Stimulated activated CD4-positive, alpha-beta T cell treated with anti-CD3 and anti-CD28 coated beads, Interleukin-1b, Interleukin-23, amount 100 ng/mL, for 1 hour (primary cell): ENCODE measurements around the gene LHX2.
"Not testable (repeated sequence)": the region's sequence is repeated elsewhere in the genome, so short reads cannot be mapped to it uniquely, and the experiment has no call there.

ENCODE experiments used
- DNase-seq, 2 donors: peaks; one replicate each; pipeline ENCODE4 v3.0.0-alpha.2; 2020; ENCODE audit warnings: low read depth in 2 of 2

LHX2 gene, protein sequence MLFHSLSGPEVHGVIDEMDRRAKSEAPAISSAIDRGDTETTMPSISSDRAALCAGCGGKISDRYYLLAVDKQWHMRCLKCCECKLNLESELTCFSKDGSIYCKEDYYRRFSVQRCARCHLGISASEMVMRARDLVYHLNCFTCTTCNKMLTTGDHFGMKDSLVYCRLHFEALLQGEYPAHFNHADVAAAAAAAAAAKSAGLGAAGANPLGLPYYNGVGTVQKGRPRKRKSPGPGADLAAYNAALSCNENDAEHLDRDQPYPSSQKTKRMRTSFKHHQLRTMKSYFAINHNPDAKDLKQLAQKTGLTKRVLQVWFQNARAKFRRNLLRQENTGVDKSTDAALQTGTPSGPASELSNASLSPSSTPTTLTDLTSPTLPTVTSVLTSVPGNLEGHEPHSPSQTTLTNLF

DNA sequence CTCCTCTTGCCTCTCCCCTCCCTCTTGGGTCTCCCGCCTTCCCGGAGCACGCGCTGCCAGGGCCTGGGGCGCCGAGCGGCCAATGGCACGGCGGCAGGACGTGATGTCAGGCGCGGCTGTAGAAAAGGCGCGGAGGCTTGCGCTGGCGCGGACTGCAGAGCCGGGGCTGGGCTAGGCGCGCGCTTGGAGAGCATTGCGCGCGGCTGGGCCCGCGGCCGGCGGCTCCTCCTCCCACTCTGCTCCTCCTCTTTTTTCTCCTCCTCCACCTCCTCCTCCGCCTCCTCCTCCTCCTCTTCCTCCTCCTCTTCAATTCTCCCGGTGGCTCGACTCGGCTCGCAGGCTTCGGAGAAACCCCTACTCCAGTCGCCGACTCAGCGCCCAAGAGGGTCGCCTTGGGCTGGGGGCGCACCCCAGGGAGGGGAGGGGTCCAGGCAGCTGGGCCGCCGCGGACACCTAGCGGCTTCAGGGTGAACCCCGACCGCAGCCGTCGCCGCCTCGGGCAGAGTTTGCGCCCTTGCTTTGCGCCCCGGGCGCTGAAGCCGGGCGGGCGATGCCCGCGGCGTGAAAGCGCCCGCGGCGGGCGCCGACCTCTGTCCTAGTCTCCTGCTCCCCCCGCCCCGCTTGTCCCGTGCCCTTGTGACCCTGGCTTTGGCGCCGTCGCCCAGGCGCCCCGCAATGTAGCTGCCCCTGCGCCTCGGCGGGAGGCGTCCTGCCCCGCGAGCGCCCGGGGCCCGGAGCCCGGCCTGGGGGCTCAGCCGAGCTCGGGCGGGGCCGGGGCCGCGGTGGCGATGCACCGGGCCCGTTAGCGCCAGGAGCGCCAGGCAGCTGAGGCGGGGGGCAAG lies at the start of gene LHX2:
Gene LHX2 (plus strand): TSS at position 309 of the 842 bp plus-strand sequence. CDS start 581 bp downstream, outside the sequence.
- no peak for DNase-seq

DNA sequence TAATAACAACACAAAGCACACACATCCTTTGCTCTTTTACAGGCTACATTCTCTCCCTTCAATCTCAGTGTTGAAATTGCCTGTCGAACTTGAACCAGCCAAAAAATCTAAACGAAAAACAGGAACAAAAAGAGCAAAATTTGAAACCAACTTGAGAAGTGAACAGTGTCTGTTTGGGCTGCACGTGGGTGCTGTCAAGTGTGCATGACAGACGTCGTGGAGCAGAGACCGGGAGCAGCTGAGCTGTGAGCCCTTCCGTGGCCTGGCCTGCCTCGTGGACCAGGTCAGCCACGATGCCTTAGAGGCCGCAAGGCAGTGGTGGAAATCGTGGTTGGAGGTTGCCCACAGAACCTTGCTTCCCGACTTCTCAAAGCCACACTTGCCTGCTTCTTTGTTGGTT lies 46.8 kb upstream of the LHX2 start:
- DNase-seq: no peak

DNA sequence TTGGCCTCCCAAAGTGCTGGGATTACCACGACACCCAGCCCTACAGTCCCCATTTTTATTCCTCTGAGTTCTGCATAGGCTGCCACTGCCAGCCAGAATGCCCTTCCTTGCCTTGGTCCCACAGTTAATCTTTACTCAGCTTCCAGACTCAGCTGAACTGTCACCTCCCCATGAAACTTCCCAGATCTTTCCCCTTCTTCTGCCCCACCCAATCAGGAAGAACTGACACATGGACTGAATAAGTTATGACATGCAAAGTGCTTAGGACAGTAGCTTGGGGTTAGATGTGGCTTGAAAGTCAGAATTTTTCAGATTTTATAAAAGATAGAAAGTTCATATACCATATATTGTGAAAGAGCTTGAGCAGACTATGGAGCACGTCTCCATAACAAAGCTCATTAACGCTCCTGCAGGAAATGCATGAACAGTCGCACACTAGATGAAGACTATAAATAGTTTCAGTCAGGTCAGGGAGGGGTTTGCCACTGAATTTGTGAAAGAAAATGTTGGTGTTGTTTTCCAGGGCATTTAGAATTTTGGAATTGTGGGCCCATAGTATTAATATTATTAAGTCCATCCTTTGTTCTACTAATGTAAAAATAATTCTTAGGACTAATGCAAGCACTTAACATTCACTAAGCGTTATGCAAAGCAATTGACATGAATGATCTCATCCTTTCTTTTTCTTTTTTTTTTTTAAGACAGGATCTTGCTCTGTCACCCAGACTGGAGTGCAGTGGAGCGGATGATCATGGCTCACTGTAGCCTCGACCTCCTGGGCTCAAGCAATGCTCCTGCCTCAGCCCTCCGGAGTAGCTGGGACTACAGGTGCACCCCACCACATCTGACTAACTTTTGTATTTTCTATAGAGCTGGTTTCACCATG lies 45.5 kb upstream of the LHX2 start:
- no peak for DNase-seq

DNA sequence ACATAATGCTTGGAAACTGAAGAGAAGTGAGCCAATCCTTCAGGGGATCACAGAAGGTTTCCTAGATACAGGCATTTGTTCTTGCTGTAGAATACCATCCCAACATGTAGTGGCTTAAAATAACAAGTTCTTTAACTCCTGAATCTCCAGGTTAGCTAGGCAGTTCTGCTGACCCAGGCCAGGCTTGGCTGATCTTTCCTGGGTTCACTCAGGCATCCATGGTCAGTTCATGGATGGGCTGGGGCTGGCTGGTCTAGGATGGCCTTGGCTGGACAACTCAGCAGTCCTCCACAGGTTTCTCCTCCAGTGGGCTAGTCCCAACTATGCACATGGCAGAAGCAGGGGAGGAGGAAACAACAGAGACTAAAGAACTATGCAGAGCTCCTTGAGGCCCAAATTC lies 44.2 kb upstream of the LHX2 start:
- DNase-seq: no peak

DNA sequence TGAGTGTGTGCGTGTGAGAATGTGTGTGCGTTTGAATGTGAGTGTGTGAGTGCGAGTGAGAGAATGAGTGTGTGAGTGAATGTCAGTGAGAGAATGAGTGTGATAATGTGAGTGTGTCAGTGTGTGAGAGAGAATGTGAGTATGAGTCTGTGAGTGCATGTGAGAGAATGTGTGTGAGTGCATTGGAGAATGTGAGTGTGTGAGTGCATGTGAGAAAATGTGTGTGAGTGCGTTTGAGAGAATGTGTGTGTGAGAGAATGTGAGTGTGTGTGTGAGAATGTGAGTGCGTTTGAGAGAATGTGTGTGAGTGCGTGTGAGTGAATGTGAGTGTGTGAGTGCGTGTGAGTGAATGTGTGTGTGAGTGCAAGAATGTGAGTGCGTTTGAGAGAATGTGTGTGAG lies 39.0 kb upstream of the LHX2 start:
- no peak for DNase-seq

DNA sequence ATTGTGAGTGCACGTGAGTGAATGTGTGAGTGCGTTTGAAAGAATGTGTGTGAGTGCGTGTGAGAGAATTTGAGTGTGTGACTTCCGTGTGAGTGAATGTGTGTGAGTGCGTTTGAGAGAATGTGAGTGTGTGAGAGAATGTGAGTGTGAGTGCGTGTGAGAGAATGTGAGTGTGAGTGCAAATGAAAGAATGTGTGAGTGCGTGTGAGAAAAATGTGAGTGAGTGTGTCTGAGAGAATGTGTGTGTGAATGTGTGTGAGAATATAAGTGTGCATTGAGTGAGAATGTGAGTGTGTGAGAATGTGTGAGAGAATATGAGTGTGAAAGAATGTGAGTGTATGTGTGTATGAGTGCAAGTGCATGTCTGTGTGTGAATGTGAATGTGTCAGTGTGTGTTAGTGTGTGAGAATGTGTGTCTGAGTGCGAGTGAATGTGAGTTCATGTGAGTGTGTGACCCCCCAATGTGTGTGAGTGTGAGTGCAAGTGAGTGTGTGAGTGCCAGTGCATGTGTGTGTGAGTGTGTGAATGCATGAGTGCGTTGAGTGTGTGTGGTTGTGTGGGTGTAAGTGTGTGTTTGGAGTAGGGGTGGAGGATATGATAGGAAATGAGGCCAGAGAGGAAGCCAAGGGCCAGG lies 37.9 kb upstream of the LHX2 start:
- DNase-seq: no peak

DNA sequence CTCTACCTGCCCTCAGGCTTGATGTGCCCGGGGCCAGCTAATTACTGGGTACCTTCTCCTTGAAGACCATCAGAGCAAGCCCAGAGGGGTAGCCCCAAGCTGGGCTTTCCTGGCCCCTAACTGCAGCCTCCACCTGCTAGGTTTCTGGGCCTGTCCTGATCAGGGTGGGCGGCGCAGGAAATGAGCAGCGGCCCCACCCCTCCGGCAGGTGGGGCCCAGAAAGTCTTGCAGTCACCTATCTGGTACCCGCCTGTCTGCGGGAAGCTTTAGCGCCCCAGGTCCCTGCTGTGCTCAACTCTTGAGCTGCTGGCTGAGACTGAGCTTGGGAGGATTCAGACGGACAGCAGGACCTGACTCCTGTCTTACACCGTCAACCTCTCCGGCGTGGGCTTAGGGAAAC lies 37.1 kb upstream of the LHX2 start:
- no peak for DNase-seq

DNA sequence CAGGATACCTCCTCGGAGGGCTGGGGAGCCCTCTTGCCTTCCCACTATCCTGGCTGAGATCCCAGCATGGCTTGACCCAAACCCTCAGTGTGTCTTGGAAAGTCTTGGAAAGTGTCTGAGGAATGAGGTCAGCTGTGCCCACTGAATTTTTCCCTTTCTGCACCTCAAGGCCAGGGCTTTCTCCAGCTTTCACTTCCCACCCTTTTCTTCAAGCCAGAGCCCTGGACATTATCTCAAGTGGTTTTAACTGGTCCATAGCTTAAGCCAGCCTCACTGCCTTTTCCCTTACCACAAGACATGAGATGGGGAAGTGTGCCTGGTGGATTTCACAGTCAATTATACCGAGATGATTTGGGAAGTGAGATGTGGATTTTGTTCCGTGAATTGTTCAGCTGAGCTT lies 35.7 kb upstream of the LHX2 start:
- no peak for DNase-seq

DNA sequence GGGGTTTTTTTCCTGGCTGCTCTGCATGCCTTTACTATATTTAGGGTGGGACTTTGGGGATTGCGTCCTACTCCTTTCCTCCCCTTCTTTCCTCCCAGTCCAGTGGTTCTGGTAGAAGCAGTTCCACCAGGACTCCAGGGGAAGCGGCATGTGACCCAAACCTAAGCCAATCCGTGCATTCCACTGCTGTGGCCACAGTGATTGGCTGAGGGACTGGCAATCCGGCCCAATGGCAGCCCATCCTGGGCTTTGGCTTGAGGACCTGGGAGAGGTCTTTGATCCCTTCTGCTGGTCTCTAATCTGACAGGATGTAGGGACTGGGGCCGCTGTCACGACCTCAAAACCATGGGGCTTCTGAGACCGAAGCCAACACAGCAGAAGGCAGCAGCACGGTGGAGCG lies 35.0 kb upstream of the LHX2 start:
- DNase-seq: not testable (repeated sequence)

DNA sequence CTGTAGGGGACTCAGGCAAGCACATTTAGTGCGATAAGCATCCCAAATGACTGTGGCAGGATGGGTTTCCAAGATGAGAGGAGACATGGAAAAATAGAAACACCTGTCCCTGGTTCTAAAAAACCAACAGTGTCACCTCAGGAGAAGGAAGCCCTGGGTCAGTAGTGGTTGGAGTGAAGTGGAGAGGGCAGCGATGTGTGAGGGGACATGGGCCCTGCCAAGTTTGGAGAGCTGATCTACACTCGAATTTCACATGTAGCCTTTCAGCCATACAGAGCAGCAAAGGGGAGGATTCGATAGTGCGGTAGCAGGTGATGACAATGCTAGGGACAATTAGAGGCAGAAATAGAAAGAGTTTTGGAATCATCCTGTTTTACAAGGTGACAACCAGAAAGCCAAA lies 32.6 kb upstream of the LHX2 start:
- DNase-seq: no peak

DNA sequence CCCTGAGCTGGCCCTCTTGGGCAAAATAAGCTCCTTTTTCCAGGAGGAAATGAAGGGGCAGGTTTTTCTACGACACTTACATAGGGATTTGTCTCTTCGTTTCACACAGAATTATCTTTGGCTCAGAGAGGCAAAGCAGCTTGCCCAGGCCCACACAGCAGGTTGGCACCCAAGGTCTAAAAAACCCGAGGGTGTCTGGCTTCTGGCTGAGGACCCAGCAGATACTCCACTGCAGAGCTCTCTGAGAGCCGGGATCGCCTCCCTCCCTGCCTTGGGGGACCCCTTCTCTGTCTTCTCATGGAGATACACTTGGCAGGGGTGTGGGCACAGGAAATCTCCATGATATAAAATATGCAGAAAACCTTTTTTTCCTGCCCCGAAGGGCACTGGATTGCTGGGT lies 29.0 kb upstream of the LHX2 start:
- DNase-seq: no peak

DNA sequence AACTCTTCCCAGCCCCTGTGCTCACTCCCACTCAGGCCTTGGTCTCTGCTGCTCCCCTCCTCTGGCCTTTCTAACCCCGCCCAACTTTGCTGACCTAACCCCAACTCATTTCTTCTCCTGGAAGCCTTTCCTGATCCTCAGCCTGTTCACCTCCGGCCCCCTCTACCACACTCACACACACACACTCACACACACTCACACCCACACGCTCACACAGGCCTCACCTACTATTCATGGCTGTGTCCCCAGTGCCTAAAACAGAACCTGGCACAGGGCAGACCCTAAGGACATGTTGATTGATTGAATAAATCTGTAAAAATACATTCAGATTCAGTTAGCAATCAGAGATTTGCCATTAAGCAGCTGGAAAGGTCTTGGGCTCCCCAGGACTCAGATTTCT lies 28.5 kb upstream of the LHX2 start:
- no peak for DNase-seq

DNA sequence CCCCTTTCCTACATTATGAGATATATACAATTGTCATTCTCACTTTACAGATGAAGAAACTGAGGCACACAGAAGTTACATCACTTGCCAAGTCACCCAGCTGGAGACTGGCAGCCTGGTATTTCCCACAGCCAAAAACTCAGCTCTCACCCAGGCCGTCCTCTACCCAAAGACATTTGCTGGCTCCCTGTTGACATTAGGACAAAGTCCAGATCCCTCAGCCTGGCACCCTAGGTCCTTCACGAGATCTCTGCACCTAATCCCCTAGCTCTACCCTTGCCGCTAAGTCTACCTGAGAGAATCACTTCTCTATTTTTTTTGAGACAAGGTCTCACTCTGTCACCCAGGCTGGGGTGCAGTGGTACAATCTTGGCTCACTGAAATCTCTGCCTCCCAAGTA lies 26.8 kb upstream of the LHX2 start:
- DNase-seq: no peak

DNA sequence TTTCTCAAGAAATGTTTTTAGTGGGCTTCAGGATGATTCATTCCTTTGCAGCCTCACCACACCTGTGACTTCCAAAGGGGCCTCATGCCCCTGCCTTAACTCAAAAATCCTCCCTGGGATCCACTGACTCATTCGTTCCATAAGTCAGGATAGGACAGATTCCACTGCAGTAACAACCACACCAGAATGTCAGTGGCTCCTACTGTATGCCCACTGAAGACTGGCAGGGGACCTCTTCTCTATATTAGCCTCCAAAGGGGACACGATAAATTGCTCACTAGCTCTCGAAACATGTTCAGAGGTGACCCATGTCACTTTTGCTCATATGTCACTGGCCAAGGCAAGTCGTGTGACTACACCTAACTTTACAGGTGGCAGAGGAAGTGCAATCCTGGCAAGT lies 25.7 kb upstream of the LHX2 start:
- no peak for DNase-seq

DNA sequence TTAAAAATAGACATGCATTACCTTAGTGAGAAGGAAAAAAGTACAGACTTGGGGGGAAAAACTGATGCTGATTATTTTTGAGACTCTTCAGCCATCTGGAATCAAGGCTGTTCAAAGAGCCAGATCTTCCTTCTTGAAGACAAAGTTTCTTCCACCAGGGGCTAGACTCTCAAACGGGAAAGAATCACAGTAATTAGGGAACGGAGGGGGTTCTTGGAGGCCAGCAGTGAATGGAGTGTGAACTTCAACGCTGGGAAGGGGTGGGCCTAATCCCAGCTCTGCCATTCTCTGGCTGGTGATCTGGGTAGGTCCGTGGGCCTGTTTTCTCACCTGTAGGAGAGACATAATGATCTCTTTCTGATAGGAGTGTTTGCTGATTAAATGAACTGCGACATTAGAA lies 21.1 kb upstream of the LHX2 start:
- no peak for DNase-seq

DNA sequence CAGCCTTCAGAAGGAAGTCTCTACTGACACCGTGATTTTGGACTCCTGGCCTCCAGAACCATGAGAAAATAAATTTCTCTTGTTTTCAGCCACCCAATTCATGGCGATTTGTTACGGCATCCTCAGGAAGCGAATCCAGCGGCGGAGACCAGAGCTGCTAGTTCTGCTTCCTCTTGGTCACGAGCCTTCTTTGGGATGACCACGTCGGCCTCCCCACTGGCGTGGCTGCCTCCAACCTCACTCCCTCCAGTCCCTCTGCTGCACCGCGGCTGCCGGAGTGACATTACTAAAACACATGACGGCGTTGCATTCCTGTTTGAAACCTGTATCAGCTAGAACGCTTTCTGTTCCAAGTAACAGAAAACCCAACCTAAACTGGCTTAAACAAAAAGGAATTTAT lies 18.9 kb upstream of the LHX2 start:
- not testable (repeated sequence) for DNase-seq

DNA sequence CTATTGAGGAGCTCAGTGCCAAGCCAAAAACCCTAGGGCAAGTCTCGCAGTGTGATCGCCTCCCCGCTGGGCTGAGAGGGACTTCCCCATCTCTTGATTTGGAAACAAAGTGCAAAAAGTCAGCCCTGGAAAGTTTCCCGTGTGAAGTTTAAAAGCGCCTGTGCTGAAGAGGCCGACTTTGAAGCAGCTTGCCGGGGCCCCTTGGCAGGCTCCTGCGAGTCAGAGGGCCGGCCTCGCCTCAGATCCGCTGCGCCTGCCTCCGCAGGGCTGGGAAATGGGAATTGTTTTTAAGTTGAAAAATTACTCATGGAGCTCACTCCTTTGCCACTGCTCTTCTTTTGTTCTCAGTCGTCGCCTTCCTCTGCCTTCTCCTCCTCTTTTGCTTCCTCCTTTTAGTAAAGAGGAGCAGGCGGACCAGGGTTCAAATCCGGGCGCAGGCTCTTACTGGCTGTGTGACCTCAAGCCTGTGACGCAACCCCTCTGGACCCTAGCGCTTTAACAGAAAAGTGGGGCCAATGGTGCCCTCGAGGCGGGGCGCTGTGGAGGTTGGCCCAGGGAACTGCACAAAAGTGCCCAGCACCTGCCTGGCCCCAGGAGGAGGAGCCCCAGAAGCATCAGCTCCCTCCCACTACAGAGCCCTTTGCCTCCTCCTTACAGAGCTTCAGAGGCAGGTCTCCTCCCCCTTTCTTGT lies 14.7 kb upstream of the LHX2 start:
- no peak for DNase-seq

DNA sequence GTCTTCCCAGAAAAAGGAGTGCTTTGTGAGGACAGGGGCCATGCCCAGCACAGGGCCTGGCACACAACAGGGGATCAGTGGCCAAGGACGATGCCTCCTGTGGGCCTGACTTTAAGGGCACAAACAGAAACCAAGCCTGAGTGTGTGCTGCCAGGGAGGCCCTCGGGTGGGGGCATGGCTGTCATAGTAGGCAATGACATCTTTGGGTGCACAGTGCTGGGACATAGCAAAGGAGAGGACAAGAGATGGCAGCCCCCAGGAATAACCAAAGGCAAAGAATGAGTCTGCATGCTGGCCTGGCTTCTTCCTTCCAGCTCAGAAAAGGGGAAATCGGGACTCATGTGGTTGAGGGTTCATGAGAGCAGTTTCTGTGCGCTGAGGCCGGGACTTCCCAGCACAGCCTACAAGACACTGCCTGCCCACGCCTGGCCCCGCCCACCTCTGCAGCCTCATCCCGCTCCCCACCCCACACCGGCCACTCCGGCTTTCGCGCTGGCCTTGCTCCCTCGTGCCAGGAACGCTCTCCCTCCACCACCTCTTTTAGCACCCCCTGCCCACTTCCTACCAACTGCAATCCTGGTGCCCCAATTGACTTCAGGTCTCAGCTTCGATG lies 13.8 kb upstream of the LHX2 start:
- DNase-seq: no peak

DNA sequence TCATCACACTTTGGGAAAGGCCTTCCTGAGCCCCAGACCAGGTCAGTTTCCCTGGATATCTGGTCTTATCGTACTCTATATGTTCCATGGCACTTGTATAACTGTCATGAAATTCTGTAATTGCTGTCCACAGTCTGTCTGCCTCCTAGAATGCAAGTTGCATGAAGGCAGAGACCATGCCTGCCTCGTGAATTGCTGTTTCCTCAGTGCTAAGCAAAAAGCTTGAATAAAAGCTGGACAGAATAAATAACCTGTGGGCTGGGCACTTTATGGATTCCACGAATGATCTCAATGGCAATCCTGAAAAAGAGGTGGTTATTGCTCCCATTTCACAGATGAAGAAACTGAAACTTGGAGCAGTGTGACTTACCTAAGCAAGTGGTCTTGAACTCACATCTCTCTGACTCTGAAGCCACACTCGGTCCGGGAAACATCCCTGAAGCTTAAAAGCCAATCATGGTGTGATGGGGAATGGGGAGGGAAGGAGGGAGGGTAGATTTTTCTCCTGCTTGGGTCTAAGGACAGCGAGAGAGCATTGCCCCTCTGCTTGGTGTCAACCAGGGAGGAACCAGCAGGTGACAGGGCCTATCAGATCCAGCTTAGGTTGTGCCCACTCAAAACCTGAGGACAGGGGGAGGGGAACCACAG lies 13.2 kb upstream of the LHX2 start:
- no peak for DNase-seq

DNA sequence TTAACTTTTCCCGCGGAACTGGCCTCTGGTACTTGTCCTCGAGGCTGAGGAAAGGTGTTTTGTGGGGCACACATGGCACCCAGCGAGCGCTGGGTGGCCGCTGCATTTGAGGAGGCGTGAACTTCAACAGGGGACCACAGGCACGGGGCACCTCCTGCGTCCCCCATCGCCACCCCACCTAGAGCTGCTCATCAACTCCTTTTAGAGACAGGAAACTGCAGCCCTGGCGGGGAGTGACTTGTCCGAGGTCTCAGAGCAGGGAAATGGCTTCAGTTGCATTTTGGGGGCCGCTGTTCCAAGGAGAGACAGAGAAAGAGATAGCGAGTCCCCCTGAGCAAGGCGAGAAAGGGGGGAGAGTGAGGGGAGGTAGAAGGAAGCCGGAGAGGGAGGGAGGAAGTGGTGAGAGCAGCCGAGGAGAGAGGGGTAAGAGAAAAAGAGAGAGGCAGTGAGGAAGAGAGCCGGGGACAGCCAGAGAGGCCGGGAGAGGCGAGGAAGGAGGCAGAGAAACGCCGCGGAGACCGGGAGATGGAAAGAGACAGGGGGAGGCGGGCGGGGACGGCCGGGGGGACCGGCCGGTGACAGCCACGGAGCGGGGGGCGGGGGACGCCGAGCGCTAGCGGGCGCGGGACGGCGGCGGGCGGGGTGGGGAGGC lies 12.5 kb upstream of the LHX2 start:
- no peak for DNase-seq
